Measurements from ENCODE around the gene SLC12A1.

The SLC12A1 gene

GRCh38 chr15:48177766-48178647, 28.1 kb upstream of the SLC12A1 start, which contains the start of gene MYEF2:
TSS of gene MYEF2 (minus strand) at chr15:48178295. CDS start at chr15:48178237, 58 bp downstream.
- TF ChIP-seq TOX (CRISPR knock-in tag; IDR thresholded peaks at IDR 0.05; ENCODE audit: borderline replicate concordance), result no peak
- TF ChIP-seq SNAI2 (CRISPR knock-in tag; IDR thresholded peaks at IDR 0.05), result peak; percentile 33
- TF ChIP-seq PATZ1 (CRISPR knock-in tag; IDR thresholded peaks at IDR 0.05; ENCODE audit: borderline replicate concordance), result no peak
- no peak for TF ChIP-seq TSHZ2 (CRISPR knock-in tag; IDR thresholded peaks at IDR 0.05)
- no peak for TF ChIP-seq CSRNP3 (CRISPR knock-in tag; IDR thresholded peaks at IDR 0.05)
- peak; percentile 89 for ATAC-seq

- ATAC-seq, result no peak
- no peak for TF ChIP-seq OSR1 (CRISPR knock-in tag; IDR thresholded peaks at IDR 0.05)
- no peak for TF ChIP-seq PATZ1 (CRISPR knock-in tag; IDR thresholded peaks at IDR 0.05; ENCODE audit: borderline replicate concordance)
- TF ChIP-seq GLIS3 (CRISPR knock-in tag; IDR thresholded peaks at IDR 0.05), result no peak
- no peak for TF ChIP-seq ZC3H10 (CRISPR knock-in tag; IDR thresholded peaks at IDR 0.05)
- TF ChIP-seq CSDC2 (CRISPR knock-in tag; IDR thresholded peaks at IDR 0.05), result no peak
- no peak for TF ChIP-seq ISL1 (CRISPR knock-in tag; IDR thresholded peaks at IDR 0.05)
- TF ChIP-seq TCF4 (CRISPR knock-in tag; IDR thresholded peaks at IDR 0.05; ENCODE audit: borderline replicate concordance), result no peak
- TF ChIP-seq ESRRG (CRISPR knock-in tag; IDR thresholded peaks at IDR 0.05), result no peak
- TF ChIP-seq TSHZ2 (CRISPR knock-in tag; IDR thresholded peaks at IDR 0.05), result no peak
- no peak for TF ChIP-seq RARB (CRISPR knock-in tag; IDR thresholded peaks at IDR 0.05)
- TF ChIP-seq PPARA (CRISPR knock-in tag; IDR thresholded peaks at IDR 0.05; ENCODE audit: borderline replicate concordance), result no peak
- TF ChIP-seq CREB5 (CRISPR knock-in tag; IDR thresholded peaks at IDR 0.05; ENCODE audit: low read depth), result no peak
- TF ChIP-seq CSRNP3 (CRISPR knock-in tag; IDR thresholded peaks at IDR 0.05), result no peak
- no peak for TF ChIP-seq TOX (CRISPR knock-in tag; IDR thresholded peaks at IDR 0.05; ENCODE audit: borderline replicate concordance)
- TF ChIP-seq ZNF8 (CRISPR knock-in tag; IDR thresholded peaks at IDR 0.05), result no peak
- no peak for TF ChIP-seq BACH2 (CRISPR knock-in tag; IDR thresholded peaks at IDR 0.05; ENCODE audit: borderline replicate concordance)
- TF ChIP-seq ZFP30 (CRISPR knock-in tag; IDR thresholded peaks at IDR 0.05), result no peak
- no peak for TF ChIP-seq ZNF70 (CRISPR knock-in tag; IDR thresholded peaks at IDR 0.05)
- TF ChIP-seq POU6F1 (CRISPR knock-in tag; IDR thresholded peaks at IDR 0.05; ENCODE audit: borderline replicate concordance, low read depth), result no peak
Observed at GRCh38 chr15:48178648-48178931, 27.5 kb upstream of the SLC12A1 start.
